ENCODE data around the gene LRMDA. TPM values are rescaled to one million over a fixed set of nuclear protein-coding genes. Genes with fewer than 3 reads are reported as not detected.

The LRMDA gene
- total and polyA plus RNA-seq, 4 experiments from 2014 or later, result not detected

GRCh38 chr10:75895259-75895658 lies 463.8 kb downstream of the LRMDA start:
- CTCF ChIA-PET (ENCODE audit: partially characterized antibody), result no interaction called here
- H3K27ac ChIP-seq (ENCODE audit: low read depth, low read length), result no peak overlapping the region
- no peak for DNase-seq

GRCh38 chr10:75899816-75900390 lies 468.5 kb downstream of the LRMDA start:
- H3K9me3 Mint-ChIP-seq, result peaks cover 0 to 2% (median 0%) of the 10 kb centered on the region in 8 donors

More at GRCh38 chr10:75895259-75895658, 463.8 kb downstream of the LRMDA start:
- Histone ChIP-seq H3K4me3 (ENCODE audit: low read length in 2 of 2) (no peak overlapping the region), H3K4me1 (ENCODE audit: insufficient read depth, low read length) (no peaks in the 10 kb centered on the region), H3K27me3 (ENCODE audit: insufficient read depth, low read length) (no peaks in the 10 kb centered on the region), H3K36me3 (ENCODE audit: insufficient read depth, low read length) (no peaks in the 10 kb centered on the region), H3K9me3 (ENCODE audit: control insufficient read depth in 1 of 2, low read length in 2 of 2) (no peaks in the 10 kb centered on the region)
- H3K9me3 Mint-ChIP-seq, result peaks cover 0 to 2% (median 0%) of the 10 kb centered on the region in 8 donors
- H3K4me3 Mint-ChIP-seq, result no peak overlapping the region
- POLR2A ChIA-PET (ENCODE audit: partially characterized antibody), result no interaction called here
- no peaks in the 10 kb centered on the region for H3K4me1 Mint-ChIP-seq
- intact Hi-C loops (cut with micrococcal nuclease), result no loop called here
- no peaks in the 10 kb centered on the region for H3K36me3 Mint-ChIP-seq
- peaks cover 0 to 1% of the 10 kb centered on the region in 2 donors for H3K27me3 Mint-ChIP-seq
- no peak overlapping the region for H3K27ac Mint-ChIP-seq

GRCh38 chr10:75902816-75903215 lies 471.4 kb downstream of the LRMDA start:
- no peak for DNase-seq
- Histone ChIP-seq H3K36me3 (ENCODE audit: insufficient read depth, low read length) (no peaks in the 10 kb centered on the region), H3K4me1 (ENCODE audit: insufficient read depth, low read length) (no peaks in the 10 kb centered on the region), H3K4me3 (ENCODE audit: low read length in 2 of 2) (no peak overlapping the region), H3K27me3 (ENCODE audit: insufficient read depth, low read length) (no peaks in the 10 kb centered on the region), H3K27ac (ENCODE audit: low read depth, low read length) (no peak overlapping the region), H3K9me3 (ENCODE audit: control insufficient read depth in 1 of 2, low read length in 2 of 2) (no peaks in the 10 kb centered on the region)
- Mint-ChIP-seq H3K4me1 (peaks cover 0 to 4% (median under 1%) of the 10 kb centered on the region in 4 donors), H3K4me3 (no peak overlapping the region), H3K27ac (no peak overlapping the region), H3K9me3 (peaks cover 0 to 2% (median 0%) of the 10 kb centered on the region in 8 donors), H3K27me3 (peaks cover 0 to 8% of the 10 kb centered on the region in 2 donors), H3K36me3 (no peaks in the 10 kb centered on the region)
- ChIA-PET CTCF (ENCODE audit: partially characterized antibody) (no interaction called here), POLR2A (ENCODE audit: partially characterized antibody) (no interaction called here)
- intact Hi-C loops (cut with micrococcal nuclease), result no loop called here

More at GRCh38 chr10:75899816-75900390, 468.5 kb downstream of the LRMDA start:
- H3K4me1 ChIP-seq (ENCODE audit: insufficient read depth, low read length), result no peaks in the 10 kb centered on the region
- peaks cover 0 to 5% of the 10 kb centered on the region in 2 donors for H3K27me3 Mint-ChIP-seq
- no peaks in the 10 kb centered on the region for H3K27me3 ChIP-seq (ENCODE audit: insufficient read depth, low read length)
- H3K36me3 ChIP-seq (ENCODE audit: insufficient read depth, low read length), result no peaks in the 10 kb centered on the region
- H3K9me3 ChIP-seq (ENCODE audit: control insufficient read depth in 1 of 2, low read length in 2 of 2), result no peaks in the 10 kb centered on the region
- CTCF ChIA-PET (ENCODE audit: partially characterized antibody), result no interaction called here
- POLR2A ChIA-PET (ENCODE audit: partially characterized antibody), result no interaction called here
- no peak overlapping the region for H3K27ac ChIP-seq (ENCODE audit: low read depth, low read length)
- intact Hi-C loops (cut with micrococcal nuclease), result no loop called here
- H3K4me1 Mint-ChIP-seq, result peaks cover 0 to 4% (median under 1%) of the 10 kb centered on the region in 4 donors
- H3K27ac Mint-ChIP-seq, result no peak overlapping the region
- no peak for DNase-seq
- H3K4me3 ChIP-seq (ENCODE audit: low read length in 2 of 2), result no peak overlapping the region
- no peaks in the 10 kb centered on the region for H3K36me3 Mint-ChIP-seq
- H3K4me3 Mint-ChIP-seq, result no peak overlapping the region

GRCh38 chr10:75904499-75905283 lies 473.3 kb downstream of the LRMDA start:
- ChIA-PET CTCF (ENCODE audit: partially characterized antibody) (no interaction called here), POLR2A (ENCODE audit: partially characterized antibody) (no interaction called here)

GRCh38 chr10:75905490-75905889 lies 474.1 kb downstream of the LRMDA start:
- no peak overlapping the region for H3K27ac ChIP-seq (ENCODE audit: low read depth, low read length)
- CTCF ChIA-PET (ENCODE audit: partially characterized antibody), result no interaction called here
- H3K9me3 Mint-ChIP-seq, result peaks cover 0 to 2% (median 0%) of the 10 kb centered on the region in 8 donors
- no peaks in the 10 kb centered on the region for H3K36me3 ChIP-seq (ENCODE audit: insufficient read depth, low read length)
- H3K27me3 ChIP-seq (ENCODE audit: insufficient read depth, low read length), result no peaks in the 10 kb centered on the region
- peaks cover 0 to 4% (median under 1%) of the 10 kb centered on the region in 4 donors for H3K4me1 Mint-ChIP-seq
- no peak for DNase-seq
- no peaks in the 10 kb centered on the region for H3K4me1 ChIP-seq (ENCODE audit: insufficient read depth, low read length)
- H3K4me3 ChIP-seq (ENCODE audit: low read length in 2 of 2), result no peak overlapping the region
- intact Hi-C loops (cut with micrococcal nuclease), result loop anchor here (5.0 kb wide), 1 partner anchor 503 kb away; the partner anchor contains the start of gene ZNF503
- POLR2A ChIA-PET (ENCODE audit: partially characterized antibody), result no interaction called here
- no peaks in the 10 kb centered on the region for H3K36me3 Mint-ChIP-seq
- H3K27ac Mint-ChIP-seq, result no peak overlapping the region
- peaks cover 1 to 9% of the 10 kb centered on the region in 2 donors for H3K27me3 Mint-ChIP-seq
- no peaks in the 10 kb centered on the region for H3K9me3 ChIP-seq (ENCODE audit: control insufficient read depth in 1 of 2, low read length in 2 of 2)
- no peak overlapping the region for H3K4me3 Mint-ChIP-seq

More at GRCh38 chr10:75904499-75905283, 473.3 kb downstream of the LRMDA start:
- no peak overlapping the region for H3K4me3 ChIP-seq (ENCODE audit: low read length in 2 of 2)
- no peaks in the 10 kb centered on the region for H3K9me3 ChIP-seq (ENCODE audit: control insufficient read depth in 1 of 2, low read length in 2 of 2)
- no peaks in the 10 kb centered on the region for H3K27me3 ChIP-seq (ENCODE audit: insufficient read depth, low read length)
- no peaks in the 10 kb centered on the region for H3K4me1 ChIP-seq (ENCODE audit: insufficient read depth, low read length)
- Mint-ChIP-seq H3K27ac (no peak overlapping the region), H3K4me3 (peak overlapping the region in 1 of 8 donors; percentile 32), H3K4me1 (peaks cover 0 to 4% (median under 1%) of the 10 kb centered on the region in 4 donors), H3K9me3 (peaks cover 0 to 2% (median 0%) of the 10 kb centered on the region in 8 donors), H3K36me3 (no peaks in the 10 kb centered on the region), H3K27me3 (peaks cover 1 to 9% of the 10 kb centered on the region in 2 donors)
- intact Hi-C loops (cut with micrococcal nuclease), result loop anchor here (5.0 kb wide), 1 partner anchor 502 kb away; the partner anchor contains the start of gene ZNF503
- no peaks in the 10 kb centered on the region for H3K36me3 ChIP-seq (ENCODE audit: insufficient read depth, low read length)
- H3K27ac ChIP-seq (ENCODE audit: low read depth, low read length), result no peak overlapping the region
- DNase-seq, result no peak

GRCh38 chr10:75910032-75910431 lies 478.6 kb downstream of the LRMDA start:
- Histone ChIP-seq H3K27me3 (ENCODE audit: insufficient read depth, low read length) (no peaks in the 10 kb centered on the region), H3K4me3 (ENCODE audit: low read length in 2 of 2) (no peak overlapping the region), H3K27ac (ENCODE audit: low read depth, low read length) (no peak overlapping the region), H3K9me3 (ENCODE audit: control insufficient read depth in 1 of 2, low read length in 2 of 2) (no peaks in the 10 kb centered on the region), H3K4me1 (ENCODE audit: insufficient read depth, low read length) (no peaks in the 10 kb centered on the region), H3K36me3 (ENCODE audit: insufficient read depth, low read length) (no peaks in the 10 kb centered on the region)
- no peaks in the 10 kb centered on the region for H3K36me3 Mint-ChIP-seq
- H3K4me1 Mint-ChIP-seq, result no peaks in the 10 kb centered on the region
- intact Hi-C loops (cut with micrococcal nuclease), result no loop called here
- CTCF ChIA-PET (ENCODE audit: partially characterized antibody), result no interaction called here
- POLR2A ChIA-PET (ENCODE audit: partially characterized antibody), result no interaction called here
- no peak for DNase-seq
- no peak overlapping the region for H3K27ac Mint-ChIP-seq
- no peak overlapping the region for H3K4me3 Mint-ChIP-seq
- peaks cover 0 to 2% (median 0%) of the 10 kb centered on the region in 8 donors for H3K9me3 Mint-ChIP-seq
- peaks cover 1 to 4% of the 10 kb centered on the region in 2 donors for H3K27me3 Mint-ChIP-seq

- no peak overlapping the region for H3K4me3 ChIP-seq (ENCODE audit: low read length in 2 of 2)
Measured at GRCh38 chr10:75911426-75911825, 480.0 kb downstream of the LRMDA start.

More at GRCh38 chr10:75911426-75911825, 480.0 kb downstream of the LRMDA start:
- intact Hi-C loops (cut with micrococcal nuclease), result no loop called here
- Histone ChIP-seq H3K27ac (ENCODE audit: low read depth, low read length) (no peak overlapping the region), H3K36me3 (ENCODE audit: insufficient read depth, low read length) (no peaks in the 10 kb centered on the region), H3K9me3 (ENCODE audit: control insufficient read depth in 1 of 2, low read length in 2 of 2) (no peaks in the 10 kb centered on the region), H3K4me1 (ENCODE audit: insufficient read depth, low read length) (no peaks in the 10 kb centered on the region), H3K27me3 (ENCODE audit: insufficient read depth, low read length) (no peaks in the 10 kb centered on the region)
- POLR2A ChIA-PET (ENCODE audit: partially characterized antibody), result no interaction called here
- H3K27ac Mint-ChIP-seq, result no peak overlapping the region
- DNase-seq, result no peak
- H3K4me1 Mint-ChIP-seq, result no peaks in the 10 kb centered on the region
- H3K4me3 Mint-ChIP-seq, result no peak overlapping the region
- H3K36me3 Mint-ChIP-seq, result no peaks in the 10 kb centered on the region
- H3K9me3 Mint-ChIP-seq, result peaks cover 0 to 2% (median 0%) of the 10 kb centered on the region in 8 donors
- CTCF ChIA-PET (ENCODE audit: partially characterized antibody), result no interaction called here
- H3K27me3 Mint-ChIP-seq, result peaks cover 1% of the 10 kb centered on the region in 2 donors
